ENCODE data around the gene NETO2.

NETO2 gene

GRCh38 chr16:47043970-47044684, 99.6 kb downstream of the NETO2 start:
- no peak for DNase-seq

- no peak for DNase-seq
These were observed 100.5 kb downstream of the NETO2 start for GRCh38 chr16:47043200-47043599.

- peak; percentile 87 for DNase-seq
These were observed 105.8 kb downstream of the NETO2 start for GRCh38 chr16:47037746-47038458.

GRCh38 chr16:47037396-47037745, 106.4 kb downstream of the NETO2 start:
- peak; percentile 19 for DNase-seq

GRCh38 chr16:47036201-47036600, 107.5 kb downstream of the NETO2 start:
- no peak for DNase-seq

GRCh38 chr16:47035436-47035835, 108.3 kb downstream of the NETO2 start:
- DNase-seq: no peak

- no peak for DNase-seq
These were observed 109.3 kb downstream of the NETO2 start for GRCh38 chr16:47034455-47034854.

- DNase-seq: no peak
These were observed 110.6 kb downstream of the NETO2 start for GRCh38 chr16:47033176-47033575.

GRCh38 chr16:47029724-47030123, 114.0 kb downstream of the NETO2 start:
- no peak for DNase-seq

GRCh38 chr16:47028767-47029377, 114.9 kb downstream of the NETO2 start:
- DNase-seq: no peak

Data from activated gamma-delta T cell treated with Interleukin-2 at 50 U/mL for 16 hours (primary cell).